Tibial nerve (tissue), 4 donors: Measurements from ENCODE around the gene PRIM2. TPM values are rescaled to one million over a fixed set of nuclear protein-coding genes. Genes with fewer than 3 reads are reported as not detected.
"Not testable (repeated sequence)": the region's sequence is repeated elsewhere in the genome, so short reads cannot be mapped to it uniquely, and the experiment has no call there.

Experiments used
- DNase-seq, 2 donors: peaks; one replicate each; pipeline ENCODE4 v3.0.0-alpha.2; 2019; ENCODE audit warnings: low spot score in 2 of 2
- H3K27ac ChIP-seq, 4 donors: fragments of 200-600 bp; sonication (generic) in 3 of 4; one replicate each; pipeline ENCODE4 v1.5.1; 2017 to 2019; ENCODE audit warnings: mild to moderate bottlenecking in 1 of 4
- H3K27me3 ChIP-seq, 2 donors: fragments of 200-600 bp; sonication (generic) in 1 of 2; one replicate each; pipeline versions ENCODE4 v1.5.1 to v1.6.0; 2017 to 2019
- H3K36me3 ChIP-seq, 3 donors: fragments of 200-600 bp; sonication (generic); one replicate each; pipeline ENCODE4 v1.5.1; 2018 to 2019
- H3K4me1 ChIP-seq, 4 donors: fragments of 200-600 bp; sonication (generic) in 3 of 4; one replicate each; pipeline ENCODE4 v1.5.1; 2017 to 2019
- H3K4me3 ChIP-seq, 4 donors: fragments of 200-600 bp; sonication (generic) in 3 of 4; one replicate each; pipeline ENCODE4 v1.5.1; 2017 to 2019; ENCODE audit warnings: mild to moderate bottlenecking in 1 of 4, moderate library complexity in 1 of 4
- H3K9me3 ChIP-seq, 4 donors: fragments of 200-600 bp; sonication (generic) in 3 of 4; one replicate each; pipeline ENCODE4 v1.5.1; 2017 to 2019
- EP300 ChIP-seq, 2 donors: sonication (generic); formaldehyde crosslinking; IDR thresholded peaks; one replicate each; pipeline ENCODE4 v1.6.1; 2017; ENCODE audit warnings: antibody characterized with exemption in 2 of 2, mild to moderate bottlenecking in 1 of 2
- POLR2A ChIP-seq, 2 donors: fragments of 450-650 bp; IDR thresholded peaks; one replicate each; pipeline ENCODE4 v1.6.1; 2017; ENCODE audit warnings: antibody characterized with exemption in 2 of 2, mild to moderate bottlenecking in 2 of 2, moderate library complexity in 2 of 2
- WGBS, 2 donors: methylation state at CpG; one replicate each; pipeline ENCODE4 v1.1.5; 2018; 5-methylcytosine and 5-hydroxymethylcytosine counted together
- total RNA-seq, 4 donors: library from RNA; depleted of rRNA; stranded (reverse); fragments of >200 nt; gene quantifications; one replicate each; pipeline ENCODE4 v1.1.0, GENCODE V29; 2016
- TF ChIP-seq, protein P1 (sequence below), 5 experiments: fragments of 200-600 bp in 3 of 5; fragments of 450-650 bp in 2 of 5; sonication (generic) in 3 of 5; IDR thresholded peaks; one replicate each; pipeline ENCODE4 v1.5.1; 2016 to 2019; ENCODE audit warnings: antibody characterized with exemption in 5 of 5, mild to moderate bottlenecking in 3 of 5, moderate library complexity in 2 of 5

The PRIM2 gene
- total RNA-seq, 4 donors from 2014 or later: 8.4 to 12.9 (median 10.0) TPM

GRCh38 chr6:57328074-57328473, 10.6 kb downstream of the PRIM2 start:
- 90 to 91% methylated on average over 1 of the region's 1 CpG for WGBS, 2 donors
- H3K27me3 ChIP-seq: no peaks in the 10 kb centered on the region
- no peak overlapping the region for H3K4me3 ChIP-seq
- H3K9me3 ChIP-seq: peaks cover 0 to 33% (median 11%) of the 10 kb centered on the region in 4 donors
- peaks cover 0 to 78% (median 0%) of the 10 kb centered on the region in 3 donors for H3K36me3 ChIP-seq
- TF ChIP-seq POLR2A (IDR thresholded peaks at IDR 0.05) (no peak), EP300 (IDR thresholded peaks at IDR 0.05) (no peak)
- TF ChIP-seq, protein P1, sequence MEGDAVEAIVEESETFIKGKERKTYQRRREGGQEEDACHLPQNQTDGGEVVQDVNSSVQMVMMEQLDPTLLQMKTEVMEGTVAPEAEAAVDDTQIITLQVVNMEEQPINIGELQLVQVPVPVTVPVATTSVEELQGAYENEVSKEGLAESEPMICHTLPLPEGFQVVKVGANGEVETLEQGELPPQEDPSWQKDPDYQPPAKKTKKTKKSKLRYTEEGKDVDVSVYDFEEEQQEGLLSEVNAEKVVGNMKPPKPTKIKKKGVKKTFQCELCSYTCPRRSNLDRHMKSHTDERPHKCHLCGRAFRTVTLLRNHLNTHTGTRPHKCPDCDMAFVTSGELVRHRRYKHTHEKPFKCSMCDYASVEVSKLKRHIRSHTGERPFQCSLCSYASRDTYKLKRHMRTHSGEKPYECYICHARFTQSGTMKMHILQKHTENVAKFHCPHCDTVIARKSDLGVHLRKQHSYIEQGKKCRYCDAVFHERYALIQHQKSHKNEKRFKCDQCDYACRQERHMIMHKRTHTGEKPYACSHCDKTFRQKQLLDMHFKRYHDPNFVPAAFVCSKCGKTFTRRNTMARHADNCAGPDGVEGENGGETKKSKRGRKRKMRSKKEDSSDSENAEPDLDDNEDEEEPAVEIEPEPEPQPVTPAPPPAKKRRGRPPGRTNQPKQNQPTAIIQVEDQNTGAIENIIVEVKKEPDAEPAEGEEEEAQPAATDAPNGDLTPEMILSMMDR (IDR thresholded peaks at IDR 0.05): no peak
- DNase-seq: no peak
- no peak overlapping the region for H3K27ac ChIP-seq
- no peaks in the 10 kb centered on the region for H3K4me1 ChIP-seq

DNA sequence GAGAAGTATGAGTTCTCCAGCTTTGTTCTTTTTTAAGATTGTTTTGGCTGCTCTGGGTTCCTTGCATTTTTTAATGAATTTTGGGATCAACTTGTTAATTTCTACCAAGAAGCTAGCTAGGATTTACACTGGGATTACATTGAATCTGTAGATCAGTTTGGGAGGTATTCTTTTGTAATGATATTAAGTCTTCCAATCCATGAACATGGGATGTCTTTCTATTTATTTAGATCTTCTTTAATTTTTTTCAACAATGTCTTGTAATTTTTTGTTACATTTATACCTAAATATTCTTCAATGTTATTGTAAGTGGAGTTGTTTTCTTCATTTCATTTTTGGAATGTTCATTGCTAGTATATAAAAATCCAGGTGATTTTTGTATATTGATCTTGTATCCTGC, 12.5 kb downstream of the PRIM2 start:
- no peak overlapping the region for H3K27ac ChIP-seq
- peaks cover 0 to 33% (median 11%) of the 10 kb centered on the region in 4 donors for H3K9me3 ChIP-seq
- peaks cover 0 to 79% (median 0%) of the 10 kb centered on the region in 3 donors for H3K36me3 ChIP-seq
- no peaks in the 10 kb centered on the region for H3K27me3 ChIP-seq
- no peak for DNase-seq
- H3K4me3 ChIP-seq: no peak overlapping the region
- TF ChIP-seq, protein P1 (IDR thresholded peaks at IDR 0.05): no peak
- TF ChIP-seq POLR2A (IDR thresholded peaks at IDR 0.05) (no peak), EP300 (IDR thresholded peaks at IDR 0.05) (no peak)
- H3K4me1 ChIP-seq: no peaks in the 10 kb centered on the region

- Histone ChIP-seq H3K4me1 (no peaks in the 10 kb centered on the region), H3K9me3 (no peaks in the 10 kb centered on the region), H3K4me3 (no peak overlapping the region), H3K27me3 (no peaks in the 10 kb centered on the region), H3K36me3 (no peaks in the 10 kb centered on the region), H3K27ac (no peak overlapping the region)
- DNase-seq: no peak
- TF ChIP-seq EP300 (IDR thresholded peaks at IDR 0.05): no peak
- TF ChIP-seq, protein P1 (IDR thresholded peaks at IDR 0.05): no peak
- TF ChIP-seq POLR2A (IDR thresholded peaks at IDR 0.05): no peak
- 21 to 37% methylated on average over 2 of the region's 2 CpGs for WGBS, 2 donors
These were observed 24.8 kb downstream of the PRIM2 start for GRCh38 chr6:57342148-57342669.

- H3K27ac ChIP-seq, H3K27me3 ChIP-seq, DNase-seq, H3K4me3 ChIP-seq, H3K36me3 ChIP-seq, H3K9me3 ChIP-seq, H3K4me1 ChIP-seq: not testable (repeated sequence)
- 91 to 92% methylated on average over 3 of the region's 3 CpGs for WGBS, 2 donors
These were observed 25.9 kb downstream of the PRIM2 start for GRCh38 chr6:57343342-57343741.

- not testable (repeated sequence) for H3K4me1 ChIP-seq, H3K27me3 ChIP-seq, H3K9me3 ChIP-seq, H3K27ac ChIP-seq, H3K36me3 ChIP-seq, H3K4me3 ChIP-seq, DNase-seq
- 88% methylated on average over 2 of the region's 2 CpGs for WGBS, 2 donors
These were observed 29.3 kb downstream of the PRIM2 start for GRCh38 chr6:57346715-57347114.

- H3K27ac ChIP-seq, H3K4me3 ChIP-seq, H3K27me3 ChIP-seq, H3K36me3 ChIP-seq, H3K4me1 ChIP-seq, DNase-seq, H3K9me3 ChIP-seq: not testable (repeated sequence)
These were observed 30.2 kb downstream of the PRIM2 start for GRCh38 chr6:57347597-57347996.

DNA sequence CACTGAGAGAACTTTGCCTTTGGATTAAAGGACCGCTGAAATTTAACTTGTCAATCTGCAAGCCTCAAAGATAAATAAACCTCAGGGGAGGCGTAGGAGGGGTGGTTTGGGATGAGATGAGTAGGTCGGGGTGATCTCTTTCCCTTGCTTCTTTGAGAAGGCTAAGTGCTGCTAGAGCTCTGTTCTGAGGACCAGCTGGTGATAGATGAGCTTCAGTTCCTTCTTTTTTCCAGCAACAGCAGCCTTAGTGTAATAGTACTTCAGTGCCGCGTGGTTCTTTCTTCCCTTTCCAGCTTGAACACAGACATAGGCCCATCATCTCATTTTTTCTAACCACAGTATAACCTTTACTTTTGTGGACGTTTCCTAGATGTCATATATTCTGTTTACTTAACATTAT, 33.0 kb downstream of the PRIM2 start:
- H3K36me3 ChIP-seq, H3K27ac ChIP-seq, H3K27me3 ChIP-seq, H3K4me1 ChIP-seq, H3K4me3 ChIP-seq, DNase-seq, H3K9me3 ChIP-seq: not testable (repeated sequence)
- WGBS, 2 donors: 52 to 58% methylated on average over 6 of the region's 6 CpGs

DNA sequence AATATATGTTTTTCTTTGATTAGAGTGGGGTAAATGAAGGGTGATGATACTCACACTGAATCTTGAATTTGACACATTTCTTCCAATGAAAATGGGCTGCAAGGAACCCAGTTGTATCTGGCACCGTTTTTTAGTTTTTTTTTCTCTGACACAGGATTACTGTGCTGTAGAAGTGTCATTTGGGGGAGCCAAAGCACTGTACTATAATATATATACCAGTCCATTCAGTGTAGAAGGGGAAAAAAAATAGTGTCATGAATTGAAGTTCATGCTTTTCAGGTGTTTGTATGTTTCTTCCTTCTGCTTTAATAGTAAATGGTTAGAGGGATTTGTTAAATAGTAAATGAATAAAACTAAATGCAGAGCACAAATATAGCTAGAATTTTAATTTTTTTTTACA, 35.2 kb downstream of the PRIM2 start:
- H3K36me3 ChIP-seq, H3K4me3 ChIP-seq, H3K4me1 ChIP-seq, H3K27me3 ChIP-seq, H3K27ac ChIP-seq, DNase-seq, H3K9me3 ChIP-seq: not testable (repeated sequence)
- 19 to 31% methylated on average over 1 of the region's 1 CpG for WGBS, 2 donors

- H3K9me3 ChIP-seq, H3K36me3 ChIP-seq, DNase-seq, H3K4me1 ChIP-seq, H3K27me3 ChIP-seq, H3K27ac ChIP-seq, H3K4me3 ChIP-seq: not testable (repeated sequence)
These were observed 40.9 kb downstream of the PRIM2 start for GRCh38 chr6:57358319-57358718.

GRCh38 chr6:57359766-57360165, 42.3 kb downstream of the PRIM2 start:
- H3K27ac ChIP-seq, H3K4me3 ChIP-seq, H3K36me3 ChIP-seq, H3K4me1 ChIP-seq, DNase-seq, H3K27me3 ChIP-seq, H3K9me3 ChIP-seq: not testable (repeated sequence)

DNA sequence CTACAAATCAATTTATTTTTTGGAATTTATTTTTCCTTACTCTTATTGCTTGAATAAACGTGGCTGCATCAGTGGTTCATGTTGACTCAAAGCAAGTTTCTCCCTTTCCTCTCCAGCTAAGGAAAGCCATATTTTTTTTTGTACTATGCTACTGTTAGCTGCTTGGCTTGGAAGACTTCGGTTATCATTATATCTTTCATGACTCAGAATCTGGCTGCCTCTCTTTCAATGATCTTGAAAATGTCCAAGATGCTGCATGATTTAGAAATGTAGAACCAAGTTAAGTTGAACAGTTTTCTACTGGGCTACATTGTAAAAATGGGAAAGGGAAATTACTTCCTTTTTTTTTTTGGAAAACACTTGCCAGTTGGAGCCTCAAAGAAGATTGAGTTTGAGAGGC, 44.9 kb downstream of the PRIM2 start:
- H3K4me3 ChIP-seq, DNase-seq, H3K27ac ChIP-seq, H3K27me3 ChIP-seq, H3K36me3 ChIP-seq, H3K9me3 ChIP-seq, H3K4me1 ChIP-seq: not testable (repeated sequence)
- 82 to 86% methylated on average over 2 of the region's 2 CpGs for WGBS, 2 donors
